Retinal pigment epithelial cell (primary cell): ENCODE measurements around the gene DCP2.

Experiments
- DNase-seq: peaks from one replicate; pipeline ENCODE4 v3.0.0-alpha.2; 2010; ENCODE audit warnings: low read depth
- H3K4me3 ChIP-seq: 2 replicates; pipeline ENCODE4 v1.5.1; 2011; ENCODE audit warnings: mild to moderate bottlenecking, low read length, control low read depth, moderate library complexity
- TF ChIP-seq, protein P1 (sequence below): conservative IDR thresholded peaks from 2 replicates; pipeline ENCODE4 v1.5.1; 2011; ENCODE audit warnings: low read depth, low read length, control low read depth, inconsistent platforms

The DCP2 gene

DNA sequence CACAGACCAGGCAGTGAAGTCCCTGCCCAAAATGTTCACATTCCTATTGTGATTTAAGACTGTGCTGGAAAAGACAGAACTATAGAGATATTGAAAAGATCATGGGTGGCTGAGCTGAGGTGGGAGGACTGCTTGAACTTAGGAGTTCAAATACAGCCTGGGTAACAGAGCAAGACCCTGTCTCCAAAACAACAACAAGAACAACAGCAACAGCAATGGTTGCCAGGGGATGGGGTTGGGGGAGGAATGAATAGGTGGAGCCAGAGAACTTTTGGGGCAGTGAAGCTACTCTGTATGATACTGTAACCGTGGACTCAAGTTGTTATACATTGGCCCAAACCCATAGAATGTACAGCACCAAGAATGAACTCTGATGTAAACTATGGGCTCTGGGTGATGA, 88.2 kb downstream of the DCP2 start:
- TF ChIP-seq, protein P1, sequence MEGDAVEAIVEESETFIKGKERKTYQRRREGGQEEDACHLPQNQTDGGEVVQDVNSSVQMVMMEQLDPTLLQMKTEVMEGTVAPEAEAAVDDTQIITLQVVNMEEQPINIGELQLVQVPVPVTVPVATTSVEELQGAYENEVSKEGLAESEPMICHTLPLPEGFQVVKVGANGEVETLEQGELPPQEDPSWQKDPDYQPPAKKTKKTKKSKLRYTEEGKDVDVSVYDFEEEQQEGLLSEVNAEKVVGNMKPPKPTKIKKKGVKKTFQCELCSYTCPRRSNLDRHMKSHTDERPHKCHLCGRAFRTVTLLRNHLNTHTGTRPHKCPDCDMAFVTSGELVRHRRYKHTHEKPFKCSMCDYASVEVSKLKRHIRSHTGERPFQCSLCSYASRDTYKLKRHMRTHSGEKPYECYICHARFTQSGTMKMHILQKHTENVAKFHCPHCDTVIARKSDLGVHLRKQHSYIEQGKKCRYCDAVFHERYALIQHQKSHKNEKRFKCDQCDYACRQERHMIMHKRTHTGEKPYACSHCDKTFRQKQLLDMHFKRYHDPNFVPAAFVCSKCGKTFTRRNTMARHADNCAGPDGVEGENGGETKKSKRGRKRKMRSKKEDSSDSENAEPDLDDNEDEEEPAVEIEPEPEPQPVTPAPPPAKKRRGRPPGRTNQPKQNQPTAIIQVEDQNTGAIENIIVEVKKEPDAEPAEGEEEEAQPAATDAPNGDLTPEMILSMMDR, result no peak
- no peak for DNase-seq
- H3K4me3 ChIP-seq, result no peak overlapping the region

DNA sequence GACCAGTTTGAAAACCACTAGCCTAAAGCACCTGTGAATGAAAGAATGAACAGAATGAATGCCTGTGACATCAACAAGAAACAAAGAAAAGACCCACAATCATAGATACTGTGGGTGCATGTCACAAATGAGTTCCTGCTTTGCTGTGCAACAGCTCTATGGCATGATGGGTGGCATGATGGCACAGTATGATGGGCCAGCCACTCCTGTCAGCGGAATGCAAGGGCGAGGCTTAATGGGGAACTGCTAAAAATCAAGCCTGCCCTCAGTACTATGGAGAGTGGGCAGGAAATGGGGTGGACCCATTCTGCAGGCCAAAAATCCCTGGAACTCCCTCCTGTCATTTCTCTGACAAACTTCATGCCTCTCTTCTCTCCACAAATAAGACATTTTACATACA, 89.0 kb downstream of the DCP2 start:
- DNase-seq, result no peak
- no peak overlapping the region for H3K4me3 ChIP-seq
- TF ChIP-seq, protein P1, result no peak

DNA sequence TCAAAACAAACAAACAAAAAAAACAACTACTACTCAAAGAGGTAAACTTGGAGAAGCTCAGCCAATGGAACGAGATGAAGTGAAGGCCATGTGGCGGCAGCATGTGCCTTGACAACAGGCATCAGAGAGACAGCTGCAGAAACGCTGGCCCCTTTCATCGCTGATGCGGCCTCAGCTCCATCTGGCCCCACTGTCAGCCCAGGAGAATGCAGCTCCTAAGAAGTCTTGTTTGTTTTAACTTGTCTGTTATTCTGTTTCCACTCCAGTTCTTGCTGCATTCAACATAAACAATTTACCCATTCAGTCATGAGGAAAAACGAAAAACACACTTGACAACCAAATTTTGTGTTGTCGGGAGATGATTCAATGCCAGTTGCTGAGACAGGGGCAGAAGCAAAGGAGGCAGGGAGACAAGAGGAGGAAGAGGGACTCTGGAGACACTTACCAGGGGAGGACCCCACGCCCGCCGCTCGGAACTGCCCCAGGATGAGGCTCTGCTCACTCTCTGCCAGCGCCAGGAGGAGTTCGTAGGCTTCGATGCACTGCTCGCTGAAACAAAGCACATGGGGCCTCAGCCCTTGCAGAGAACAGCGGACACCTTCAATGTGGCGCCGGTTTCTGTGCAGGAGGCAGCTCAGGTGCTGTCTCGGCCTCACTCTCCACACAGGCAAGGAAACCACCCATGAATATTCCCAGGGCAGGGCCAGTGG, 91.2 kb downstream of the DCP2 start:
- H3K4me3 ChIP-seq, result no peak overlapping the region
- TF ChIP-seq, protein P1, result no peak
- no peak for DNase-seq

DNA sequence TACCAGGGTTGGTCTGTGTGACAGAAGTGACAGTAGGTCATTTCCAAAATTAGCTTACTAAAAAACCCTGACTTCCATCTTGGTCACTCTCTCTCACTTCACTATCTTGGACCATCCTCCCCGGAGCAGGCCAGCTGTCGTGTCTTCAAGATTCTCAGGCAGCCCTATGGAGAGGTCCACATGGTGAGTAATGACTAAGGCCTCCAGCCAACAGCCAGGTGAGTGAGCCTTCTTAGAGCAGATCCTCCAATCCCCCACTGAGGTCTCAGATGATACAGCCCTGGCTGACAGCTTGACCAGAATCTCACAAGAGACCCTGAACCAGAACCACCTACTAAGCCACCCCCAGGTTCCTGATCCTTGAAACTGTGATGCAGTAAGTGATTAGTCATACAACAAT, 92.0 kb downstream of the DCP2 start:
- no peak for DNase-seq
- no peak overlapping the region for H3K4me3 ChIP-seq
- TF ChIP-seq, protein P1, result no peak
